OCI-LY7 (cell line): ENCODE measurements around the gene HINFP. TPM values are rescaled to one million over a fixed set of nuclear protein-coding genes. Genes with fewer than 3 reads are reported as not detected.

Experiments
- BruUV-seq: library from RNA; stranded (reverse); fragments of 400-500 nt; replicated peaks from 2 replicates; lab custom pipeline; 2021; lab: Mats Ljungman, UMichigan
- CTCF ChIA-PET: fragments of 300-600 bp; sonication (Branson Sonifier 250); formaldehyde crosslinking; loops from one replicate; lab custom pipeline; 2022; ENCODE audit warnings: antibody characterized with exemption; ENCODE audit not compliant: unreplicated experiment; lab: Charles Lee
- POLR2A ChIA-PET: fragments of 300-600 bp; sonication (Branson Sonifier 250); formaldehyde crosslinking; loops from one replicate; lab custom pipeline; 2022; ENCODE audit warnings: antibody characterized with exemption; lab: Charles Lee
- DNase-seq: peaks from one replicate; pipeline ENCODE4 v3.0.0-alpha.2; 2015; ENCODE audit warnings: low spot score
- H2AFZ ChIP-seq: fragments of 200-600 bp; sonication (generic), shearing (Covaris generic); 2 replicates; pipeline ENCODE4 v1.6.1; 2014; ENCODE audit warnings: mild to moderate bottlenecking, antibody characterized with exemption, low read length, moderate library complexity
- H3K27ac ChIP-seq: fragments of 200-600 bp; sonication (generic); 2 replicates; pipeline ENCODE4 v1.5.1; 2014; ENCODE audit warnings: mixed run types, low read depth, mild to moderate bottlenecking, moderate library complexity, low read length, inconsistent platforms; ENCODE audit not compliant: poor library complexity, severe bottlenecking
- H3K36me3 ChIP-seq: fragments of 200-600 bp; sonication (generic); 2 replicates; pipeline ENCODE4 v1.6.1; 2014; ENCODE audit warnings: mild to moderate bottlenecking, antibody characterized with exemption, low read length, moderate library complexity, mixed read lengths; ENCODE audit not compliant: insufficient read depth
- H3K4me1 ChIP-seq: fragments of 200-600 bp; sonication (generic); 2 replicates; pipeline ENCODE4 v1.5.1; 2014; ENCODE audit warnings: mild to moderate bottlenecking, low read length; ENCODE audit not compliant: insufficient read depth, poor library complexity, severe bottlenecking
- H3K4me2 ChIP-seq: fragments of 200-600 bp; sonication (generic); 2 replicates; pipeline ENCODE4 v1.6.1; 2014; ENCODE audit warnings: mild to moderate bottlenecking, low read length
- H3K4me3 ChIP-seq: fragments of 200-600 bp; sonication (generic); 2 replicates; pipeline ENCODE4 v1.5.1; 2014; ENCODE audit warnings: mild to moderate bottlenecking, low read depth, low read length; ENCODE audit not compliant: poor library complexity, severe bottlenecking
- H3K79me2 ChIP-seq: fragments of 200-600 bp; sonication (generic); 2 replicates; pipeline ENCODE4 v1.6.1; 2016; ENCODE audit warnings: low read depth, mild to moderate bottlenecking, low read length, moderate library complexity, mixed read lengths; ENCODE audit not compliant: insufficient read depth
- H3K9me2 ChIP-seq: fragments of 200-600 bp; sonication (generic); 2 replicates; pipeline ENCODE4 v1.6.1; 2016; ENCODE audit warnings: mild to moderate bottlenecking, low read length, mixed read lengths; ENCODE audit not compliant: insufficient read depth
- H3K9me3 ChIP-seq: fragments of 200-600 bp; sonication (generic); 2 replicates; pipeline ENCODE4 v1.6.1; 2014; ENCODE audit warnings: mild to moderate bottlenecking, mixed run types, low read length, mixed read lengths
- H4K20me1 ChIP-seq: fragments of 200-600 bp; sonication (generic); 2 replicates; pipeline ENCODE4 v1.6.1; 2014; ENCODE audit warnings: mild to moderate bottlenecking, antibody characterized with exemption, low read length, moderate library complexity, mixed read lengths; ENCODE audit not compliant: insufficient read depth
- CTCF ChIP-seq: fragments of 200-600 bp; sonication (generic); conservative IDR thresholded peaks from 2 replicates; pipeline ENCODE4 v1.5.1; 2014; ENCODE audit warnings: mild to moderate bottlenecking, antibody characterized with exemption, low read length, moderate library complexity, mixed read lengths
- EZH2phosphoT487 ChIP-seq: fragments of 200-600 bp; sonication (generic); IDR thresholded peaks from 2 replicates; pipeline ENCODE4 v1.6.1; 2018; ENCODE audit warnings: low read depth, borderline replicate concordance, mild to moderate bottlenecking, mixed run types, antibody characterized with exemption, low read length, moderate library complexity, mixed read lengths
- intact Hi-C: fragments of 100-400 bp; cut with micrococcal nuclease; formaldehyde crosslinking; loops from one replicate; pipeline ENCODE4 v1.10.0; 2022; ENCODE audit not compliant: unreplicated experiment
- total RNA-seq, 2 experiments: library from RNA; depleted of rRNA in 1 of 2; stranded (reverse); fragments of >200 nt in 1 of 2; shearing (Covaris generic) in 1 of 2; gene quantifications; 2 replicates each; pipeline ENCODE4 v1.2.3, GENCODE V29; 2014 to 2022

HINFP gene
- total RNA-seq, 2 experiments from 2014 or later: 27.7 to 29.6 TPM

- Histone ChIP-seq H3K4me1 (peaks cover 17% of the 10 kb centered on the region), H4K20me1 (no peaks in the 10 kb centered on the region), H3K9me2 (no peaks in the 10 kb centered on the region), H3K9me3 (no peaks in the 10 kb centered on the region), H3K27ac (no peak overlapping the region), H3K79me2 (no peaks in the 10 kb centered on the region), H3K36me3 (no peaks in the 10 kb centered on the region), H3K4me2 (no peak overlapping the region), H2AFZ (no peak overlapping the region), H3K4me3 (no peak overlapping the region)
- POLR2A ChIA-PET: interaction anchor here (0.5 kb wide), 1 partner anchor 57 kb away, joined by 3 read pairs; no protein-coding TSS in a partner anchor
- BruUV-seq: no TSS peak
- intact Hi-C loops: loop anchor here (1.0 kb wide), 1 partner anchor 52 kb away; no protein-coding TSS in a partner anchor
- no peak for DNase-seq
- TF ChIP-seq CTCF (no peak), EZH2phosphoT487 (no peak)
- CTCF ChIA-PET: interaction anchor here (0.6 kb wide), 1 partner anchor 1159 kb away, joined by 4 read pairs; the partner anchor contains the start of gene IL10RA
These were observed 24.2 kb downstream of the HINFP start for GRCh38 chr11:119145551-119145950.

- H3K36me3 ChIP-seq: no peaks in the 10 kb centered on the region
- no TSS peak for BruUV-seq
- no peak overlapping the region for H2AFZ ChIP-seq
- peaks cover 17% of the 10 kb centered on the region for H3K4me1 ChIP-seq
- no peaks in the 10 kb centered on the region for H4K20me1 ChIP-seq
- H3K9me3 ChIP-seq: no peaks in the 10 kb centered on the region
- ChIA-PET CTCF (no interaction called here), POLR2A (interaction anchor here (0.6 to 1.6 kb wide), 5 partner anchors 8 to 534 kb away, joined by 3 to 7 read pairs (median 3); no protein-coding TSS in a partner anchor)
- H3K79me2 ChIP-seq: no peaks in the 10 kb centered on the region
- H3K9me2 ChIP-seq: no peaks in the 10 kb centered on the region
- TF ChIP-seq EZH2phosphoT487 (no peak), CTCF (no peak)
- intact Hi-C loops: no loop called here
- no peak overlapping the region for H3K4me3 ChIP-seq
- H3K27ac ChIP-seq: no peak overlapping the region
- H3K4me2 ChIP-seq: no peak overlapping the region
- DNase-seq: peak; percentile 50
These were observed 26.4 kb downstream of the HINFP start for GRCh38 chr11:119147604-119148333.

DNA sequence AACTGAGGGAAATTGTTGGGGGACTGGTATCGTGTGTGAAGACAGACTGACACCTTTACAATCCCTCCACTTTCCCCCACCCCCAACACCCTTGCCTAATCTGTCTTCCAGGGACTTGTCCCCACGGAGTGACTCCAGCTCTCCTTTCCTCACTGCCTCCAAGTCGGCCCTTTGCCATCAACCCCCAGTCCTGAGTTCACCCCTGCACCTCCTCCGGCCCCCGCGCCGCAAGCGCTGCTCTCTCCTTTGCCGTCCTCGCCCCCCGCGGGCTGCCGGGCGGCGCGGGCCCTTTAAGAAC, 27.3 kb downstream of the HINFP start:
- ChIA-PET POLR2A (interaction anchor here (1.6 kb wide), 1 partner anchor 48 kb away, joined by 3 read pairs; no protein-coding TSS in a partner anchor), CTCF (no interaction called here)
- Histone ChIP-seq H3K9me3 (no peaks in the 10 kb centered on the region), H3K27ac (no peak overlapping the region), H3K9me2 (no peaks in the 10 kb centered on the region), H3K36me3 (no peaks in the 10 kb centered on the region), H4K20me1 (no peaks in the 10 kb centered on the region), H2AFZ (peak overlapping the region; percentile 75), H3K4me1 (peaks cover 17% of the 10 kb centered on the region), H3K4me3 (peak overlapping the region; percentile 66), H3K4me2 (peak overlapping the region; percentile 95), H3K79me2 (no peaks in the 10 kb centered on the region)
- no peak for DNase-seq
- intact Hi-C loops: no loop called here
- no peak for TF ChIP-seq CTCF
- no peak for TF ChIP-seq EZH2phosphoT487
- BruUV-seq: no TSS peak
